Testis (tissue), 2 donors: ENCODE results near the gene PRKG1.

Source experiments
- CTCF ChIP-seq, 3 experiments: fragments of 450-650 bp in 2 of 3; fragments of 200-600 bp in 1 of 3; sonication (generic) in 1 of 3; IDR thresholded peaks; one replicate each; pipeline ENCODE4 v1.5.1; 2016 to 2019; ENCODE audit warnings: antibody characterized with exemption in 3 of 3, mild to moderate bottlenecking in 2 of 3, moderate library complexity in 1 of 3
- POLR2A ChIP-seq: fragments of 450-650 bp; IDR thresholded peaks from one replicate; pipeline ENCODE4 v1.6.1; 2017; ENCODE audit warnings: antibody characterized with exemption, mild to moderate bottlenecking, moderate library complexity

- TF ChIP-seq POLR2A, result no peak
- no peak for TF ChIP-seq CTCF (IDR thresholded peaks at IDR 0.05)
Observed at GRCh38 chr10:51718804-51719291, 644.6 kb downstream of the PRKG1 start.
